ENCODE data around the gene ING1.

The ING1 gene

GRCh38 chr13:110705826-110706569, 7.5 kb upstream of the ING1 start, which contains the start of gene CARS2:
CARS2 (minus strand) TSS chr13:110706116; CDS start chr13:110706093, 23 bp downstream.
- DNase-seq (ENCODE audit: low read depth) = peak; percentile 78
- in situ Hi-C loops (cut with HindIII; ENCODE audit: low sequenced_read_pairs) = no loop called here
- H3K4me3 ChIP-seq (ENCODE audit: low read depth, low read length) = peak within 1 kb of the TSS; percentile 65
- no peak for TF ChIP-seq CTCF (IDR thresholded peaks at IDR 0.05; ENCODE audit: low read depth, low read length, missing control alignments)

GRCh38 chr13:110706570-110707372, 6.7 kb upstream of the ING1 start:
- in situ Hi-C loops (cut with HindIII; ENCODE audit: low sequenced_read_pairs) = no loop called here

GRCh38 chr13:110712081-110712848, 1.2 kb upstream of the ING1 start:
- DNase-seq (ENCODE audit: low read depth) = peak; percentile 41
- in situ Hi-C loops (cut with HindIII; ENCODE audit: low sequenced_read_pairs) = no loop called here
- H3K4me3 ChIP-seq (ENCODE audit: low read depth, low read length) = peak overlapping the region; percentile 93
- TF ChIP-seq CTCF (IDR thresholded peaks at IDR 0.05; ENCODE audit: low read depth, low read length, missing control alignments) = no peak

More at GRCh38 chr13:110706570-110707372, 6.7 kb upstream of the ING1 start:
- peak overlapping the region; percentile 65 for H3K4me3 ChIP-seq (ENCODE audit: low read depth, low read length)
- no peak for DNase-seq (ENCODE audit: low read depth)
- TF ChIP-seq CTCF (IDR thresholded peaks at IDR 0.05; ENCODE audit: low read depth, low read length, missing control alignments) = no peak

- no peak for TF ChIP-seq CTCF (IDR thresholded peaks at IDR 0.05; ENCODE audit: low read depth, low read length, missing control alignments)
- H3K4me3 ChIP-seq (ENCODE audit: low read depth, low read length) = peak overlapping the region; percentile 93
- in situ Hi-C loops (cut with HindIII; ENCODE audit: low sequenced_read_pairs) = no loop called here
- peak; percentile 99 for DNase-seq (ENCODE audit: low read depth)
Measured at GRCh38 chr13:110712849-110713641, 455 bp upstream of the ING1 start.

- in situ Hi-C loops (cut with HindIII; ENCODE audit: low sequenced_read_pairs) = no loop called here
- H3K4me3 ChIP-seq (ENCODE audit: low read depth, low read length) = peak overlapping the region; percentile 93
- DNase-seq (ENCODE audit: low read depth) = no peak
- TF ChIP-seq CTCF (IDR thresholded peaks at IDR 0.05; ENCODE audit: low read depth, low read length, missing control alignments) = peak; percentile 16
Measured at GRCh38 chr13:110713981-110714796, 689 bp downstream of the ING1 start.
